Fibroblast of pulmonary artery (primary cell): ENCODE results near the gene GTPBP4.

Experiments used
- DNase-seq: peaks from one replicate; pipeline ENCODE4 v3.0.0-alpha.2; 2010; ENCODE audit warnings: low read depth
- H3K4me3 ChIP-seq: replicated peaks from 2 replicates; pipeline ENCODE4 v1.5.1; 2011; ENCODE audit warnings: low read depth, mild to moderate bottlenecking, control low read depth, low read length, moderate library complexity
- CTCF ChIP-seq: IDR thresholded peaks from 2 replicates; pipeline ENCODE4 v1.5.1; 2011; ENCODE audit warnings: mild to moderate bottlenecking, control low read depth, low read length, inconsistent platforms; ENCODE audit errors: missing control alignments

GTPBP4 gene

GRCh38 chr10:996031-996430 lies 7.8 kb downstream of the GTPBP4 start:
- TF ChIP-seq CTCF: no peak
- no peak overlapping the region for H3K4me3 ChIP-seq
- no peak for DNase-seq

- TF ChIP-seq CTCF: no peak
- no peak for DNase-seq
Observed at GRCh38 chr10:997266-998022, 9.2 kb downstream of the GTPBP4 start.

GRCh38 chr10:1002425-1003006 lies 14.3 kb downstream of the GTPBP4 start:
- no peak overlapping the region for H3K4me3 ChIP-seq
- TF ChIP-seq CTCF: no peak
- DNase-seq: no peak

More at GRCh38 chr10:997266-998022, 9.2 kb downstream of the GTPBP4 start:
- no peak overlapping the region for H3K4me3 ChIP-seq

- TF ChIP-seq CTCF: no peak
- no peak for DNase-seq
- H3K4me3 ChIP-seq: no peak overlapping the region
Observed at GRCh38 chr10:1003884-1004670, 15.8 kb downstream of the GTPBP4 start.

- no peak for TF ChIP-seq CTCF
- DNase-seq: no peak
- no peak overlapping the region for H3K4me3 ChIP-seq
Observed at GRCh38 chr10:1006573-1006972, 18.3 kb downstream of the GTPBP4 start.

- no peak for TF ChIP-seq CTCF
- no peak overlapping the region for H3K4me3 ChIP-seq
- no peak for DNase-seq
Observed at GRCh38 chr10:1007583-1007982, 19.3 kb downstream of the GTPBP4 start.
